HUES64 (cell line): ENCODE results near the gene USP15.

ENCODE experiments used
- H3K27ac ChIP-seq: 2 replicates; pipeline ENCODE4 v1.7.0; 2013; ENCODE audit warnings: low read depth, low read length, inconsistent platforms
- H3K27me3 ChIP-seq: 2 replicates; pipeline ENCODE4 v1.6.1; 2013; ENCODE audit warnings: mild to moderate bottlenecking, low read length; ENCODE audit not compliant: insufficient read depth
- H3K36me3 ChIP-seq: 2 replicates; pipeline ENCODE4 v1.6.1; 2013; ENCODE audit warnings: mild to moderate bottlenecking, low read length; ENCODE audit not compliant: insufficient read depth
- H3K4me1 ChIP-seq: 2 replicates; pipeline ENCODE4 v1.6.1; 2013; ENCODE audit warnings: mild to moderate bottlenecking, low read length, moderate library complexity; ENCODE audit not compliant: insufficient read depth
- H3K4me3 ChIP-seq: 2 replicates; pipeline ENCODE4 v1.5.1; 2013; ENCODE audit warnings: mild to moderate bottlenecking, low read length, moderate library complexity
- H3K9ac ChIP-seq: 2 replicates; pipeline ENCODE4 v1.6.1; 2013; ENCODE audit warnings: mild to moderate bottlenecking, low read depth, low read length
- H3K9me3 ChIP-seq: 2 replicates; pipeline ENCODE4 v1.6.1; 2013; ENCODE audit warnings: low read depth, low read length; ENCODE audit not compliant: insufficient read depth
- WGBS: fragments of 150-250, 120-280 bp; methylation state at CpG from one replicate; pipeline ENCODE4 v1.1.7; 2013; ENCODE audit warnings: missing lambda C conversion rate; 5-methylcytosine and 5-hydroxymethylcytosine counted together

The USP15 gene

GRCh38 chr12:62288328-62288727, 28.1 kb downstream of the USP15 start:
- Histone ChIP-seq H3K4me1 (peaks cover 10% of the 10 kb centered on the region), H3K27ac (no peak overlapping the region), H3K4me3 (no peak overlapping the region), H3K27me3 (no peaks in the 10 kb centered on the region), H3K9me3 (no peaks in the 10 kb centered on the region), H3K9ac (no peak overlapping the region), H3K36me3 (no peaks in the 10 kb centered on the region)
- WGBS: 91% methylated on average over 5 of the region's 5 CpGs

GRCh38 chr12:62290846-62291245, 30.6 kb downstream of the USP15 start:
- Histone ChIP-seq H3K9ac (no peak overlapping the region), H3K4me3 (no peak overlapping the region), H3K27ac (no peak overlapping the region), H3K36me3 (peaks cover 13% of the 10 kb centered on the region), H3K9me3 (no peaks in the 10 kb centered on the region), H3K27me3 (no peaks in the 10 kb centered on the region), H3K4me1 (peaks cover 10% of the 10 kb centered on the region)
- WGBS: 100% methylated on average over 1 of the region's 1 CpG

- no peak overlapping the region for H3K27ac ChIP-seq
- 71% methylated on average over 2 of the region's 2 CpGs for WGBS
Measured at GRCh38 chr12:62291864-62292760, 31.9 kb downstream of the USP15 start.

GRCh38 chr12:62292761-62293344, 32.6 kb downstream of the USP15 start:
- Histone ChIP-seq H3K36me3 (peaks cover 19% of the 10 kb centered on the region), H3K4me3 (no peak overlapping the region), H3K9me3 (no peaks in the 10 kb centered on the region), H3K27ac (no peak overlapping the region), H3K4me1 (peaks cover 10% of the 10 kb centered on the region), H3K9ac (no peak overlapping the region; the same call in 1 of the 2 replicates), H3K27me3 (no peaks in the 10 kb centered on the region)
- 90% methylated on average over 6 of the region's 6 CpGs for WGBS

More at GRCh38 chr12:62291864-62292760, 31.9 kb downstream of the USP15 start:
- H3K9ac ChIP-seq: no peak overlapping the region; the same call in 1 of the 2 replicates
- no peaks in the 10 kb centered on the region for H3K27me3 ChIP-seq
- H3K9me3 ChIP-seq: no peaks in the 10 kb centered on the region
- H3K36me3 ChIP-seq: peaks cover 17% of the 10 kb centered on the region
- peaks cover 10% of the 10 kb centered on the region for H3K4me1 ChIP-seq
- H3K4me3 ChIP-seq: no peak overlapping the region

- no peak overlapping the region for H3K27ac ChIP-seq
- no peak overlapping the region for H3K9ac ChIP-seq
- H3K4me3 ChIP-seq: no peak overlapping the region
- H3K36me3 ChIP-seq: peaks cover 27% of the 10 kb centered on the region
- H3K4me1 ChIP-seq: peaks cover 10% of the 10 kb centered on the region
- no peaks in the 10 kb centered on the region for H3K27me3 ChIP-seq
- no peaks in the 10 kb centered on the region for H3K9me3 ChIP-seq
- no CpG with 5 or more reads among the region's 1 CpG for WGBS
Measured at GRCh38 chr12:62294378-62294777, 34.2 kb downstream of the USP15 start.

GRCh38 chr12:62296001-62296400, 35.8 kb downstream of the USP15 start:
- Histone ChIP-seq H3K9ac (no peak overlapping the region), H3K4me1 (peaks cover 10% of the 10 kb centered on the region), H3K36me3 (peaks cover 27% of the 10 kb centered on the region), H3K4me3 (no peak overlapping the region), H3K27me3 (no peaks in the 10 kb centered on the region), H3K9me3 (no peaks in the 10 kb centered on the region), H3K27ac (no peak overlapping the region)
- WGBS: 81% methylated on average over 1 of the region's 2 CpGs

- H3K27me3 ChIP-seq: no peaks in the 10 kb centered on the region
- H3K36me3 ChIP-seq: peaks cover 27% of the 10 kb centered on the region
Measured at GRCh38 chr12:62297321-62297720, 37.1 kb downstream of the USP15 start.

GRCh38 chr12:62299617-62300016, 39.4 kb downstream of the USP15 start:
- Histone ChIP-seq H3K9me3 (peaks cover 16% of the 10 kb centered on the region; the same call in 1 of the 2 replicates), H3K27ac (no peak overlapping the region), H3K36me3 (peaks cover 46% of the 10 kb centered on the region), H3K27me3 (no peaks in the 10 kb centered on the region), H3K4me3 (no peak overlapping the region), H3K4me1 (no peaks in the 10 kb centered on the region), H3K9ac (no peak overlapping the region)
- 90% methylated on average over 3 of the region's 3 CpGs for WGBS

More at GRCh38 chr12:62297321-62297720, 37.1 kb downstream of the USP15 start:
- no peak overlapping the region for H3K9ac ChIP-seq
- H3K4me3 ChIP-seq: no peak overlapping the region
- H3K4me1 ChIP-seq: peaks cover 7% of the 10 kb centered on the region
- no peak overlapping the region for H3K27ac ChIP-seq
- no peaks in the 10 kb centered on the region for H3K9me3 ChIP-seq

- Histone ChIP-seq H3K36me3 (peaks cover 48% of the 10 kb centered on the region), H3K27me3 (no peaks in the 10 kb centered on the region), H3K9ac (no peak overlapping the region), H3K9me3 (peaks cover 21% of the 10 kb centered on the region; the same call in 1 of the 2 replicates), H3K4me3 (no peak overlapping the region), H3K27ac (no peak overlapping the region), H3K4me1 (no peaks in the 10 kb centered on the region)
- 93% methylated on average over 4 of the region's 6 CpGs for WGBS
Measured at GRCh38 chr12:62301080-62301798, 41.0 kb downstream of the USP15 start.

GRCh38 chr12:62301799-62302133, 41.6 kb downstream of the USP15 start:
- no peak overlapping the region for H3K9ac ChIP-seq
- H3K27me3 ChIP-seq: no peaks in the 10 kb centered on the region
- no peaks in the 10 kb centered on the region for H3K4me1 ChIP-seq
- H3K36me3 ChIP-seq: peaks cover 48% of the 10 kb centered on the region
- H3K9me3 ChIP-seq: peaks cover 21% of the 10 kb centered on the region; the same call in 1 of the 2 replicates
- no CpG with 5 or more reads among the region's 1 CpG for WGBS
- no peak overlapping the region for H3K27ac ChIP-seq
- no peak overlapping the region for H3K4me3 ChIP-seq

- H3K9ac ChIP-seq: no peak overlapping the region
- H3K4me3 ChIP-seq: no peak overlapping the region
- no peaks in the 10 kb centered on the region for H3K27me3 ChIP-seq
- peaks cover 21% of the 10 kb centered on the region; the same call in 1 of the 2 replicates for H3K9me3 ChIP-seq
- no peak overlapping the region for H3K27ac ChIP-seq
- 89% methylated on average over 3 of the region's 3 CpGs for WGBS
- no peaks in the 10 kb centered on the region for H3K4me1 ChIP-seq
- peaks cover 42% of the 10 kb centered on the region for H3K36me3 ChIP-seq
Measured at GRCh38 chr12:62304560-62304959, 44.4 kb downstream of the USP15 start.
